ENCODE measurements around the gene A1BG. TPM values are rescaled to one million over a fixed set of nuclear protein-coding genes. Genes with fewer than 3 reads are reported as not detected.

Gene A1BG
- total and polyA plus RNA-seq, 7 donors, result 1.6 to 12.0 (median 5.2) TPM

DNA sequence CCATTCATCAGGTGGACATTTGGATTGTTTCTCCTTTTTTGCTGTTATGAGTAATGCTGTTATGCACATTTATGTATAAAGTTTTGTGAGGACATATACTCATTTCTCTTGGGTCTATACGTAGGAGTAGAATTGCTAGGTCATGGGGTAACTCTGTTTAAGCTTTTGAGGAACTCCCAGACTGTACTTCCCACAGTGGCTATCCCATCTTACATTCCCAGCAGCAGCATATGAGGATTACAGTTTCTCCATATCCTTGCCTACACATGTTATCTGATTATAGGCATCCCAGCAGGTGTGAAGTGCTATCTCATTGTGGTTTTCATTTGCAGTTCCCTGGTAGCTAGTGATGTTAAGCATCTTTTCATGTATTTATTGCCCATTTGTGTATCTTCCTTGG lies 20.6 kb downstream of the A1BG start:
- Histone ChIP-seq H3K4me1 (peaks cover 14% of the 10 kb centered on the region), H3K36me3 (ENCODE audit: insufficient read depth in 1 of 2, low read depth in 1 of 2) (peaks cover 9 to 27% of the 10 kb centered on the region in 2 donors), H3K27me3 (ENCODE audit: insufficient read depth in 3 of 3, low read length in 2 of 3) (no peaks in the 10 kb centered on the region), H3K4me3 (no peak overlapping the region), H3K27ac (no peak overlapping the region), H3K9me3 (no peaks in the 10 kb centered on the region)
- 85 to 93% (median 86%) methylated on average over 1 of the region's 1 CpG for WGBS, 3 donors
- DNase-seq (no peak), ATAC-seq (no peak)
- no peak for TF ChIP-seq CTCF (IDR thresholded peaks at IDR 0.05)
- intact Hi-C loops (cut with DNase I), result no loop called here

DNA sequence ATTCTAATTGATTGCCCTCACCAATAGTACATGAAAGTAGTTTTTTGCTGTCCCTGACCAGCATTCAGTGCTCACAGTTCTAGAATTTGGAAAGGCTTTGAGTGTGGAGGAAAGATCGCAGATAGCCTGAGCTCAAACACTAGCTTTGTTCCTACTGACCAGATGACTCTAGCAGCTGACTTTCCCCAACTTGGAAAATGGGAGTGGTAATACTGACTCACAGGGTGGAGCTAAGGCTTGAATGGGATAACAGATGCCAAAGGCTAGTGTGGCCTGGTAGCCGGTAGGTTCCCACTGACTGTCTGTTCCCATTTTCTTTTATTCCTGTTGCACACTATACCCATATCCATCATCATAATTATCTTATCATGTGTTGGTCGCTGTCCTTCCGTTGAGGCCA lies 22.8 kb downstream of the A1BG start:
- no peak for DNase-seq
- Histone ChIP-seq H3K4me3 (no peak overlapping the region), H3K36me3 (ENCODE audit: insufficient read depth in 1 of 2, low read depth in 1 of 2) (peaks cover 4 to 10% of the 10 kb centered on the region in 2 donors), H3K27ac (no peak overlapping the region), H3K4me1 (peaks cover 20% of the 10 kb centered on the region), H3K27me3 (ENCODE audit: insufficient read depth in 3 of 3, low read length in 2 of 3) (no peaks in the 10 kb centered on the region), H3K9me3 (no peaks in the 10 kb centered on the region)
- no peak for ATAC-seq
- no peak for TF ChIP-seq CTCF (IDR thresholded peaks at IDR 0.05)
- 50 to 58% (median 58%) methylated on average over 4 of the region's 4 CpGs for WGBS, 3 donors
- intact Hi-C loops (cut with DNase I), result no loop called here

DNA sequence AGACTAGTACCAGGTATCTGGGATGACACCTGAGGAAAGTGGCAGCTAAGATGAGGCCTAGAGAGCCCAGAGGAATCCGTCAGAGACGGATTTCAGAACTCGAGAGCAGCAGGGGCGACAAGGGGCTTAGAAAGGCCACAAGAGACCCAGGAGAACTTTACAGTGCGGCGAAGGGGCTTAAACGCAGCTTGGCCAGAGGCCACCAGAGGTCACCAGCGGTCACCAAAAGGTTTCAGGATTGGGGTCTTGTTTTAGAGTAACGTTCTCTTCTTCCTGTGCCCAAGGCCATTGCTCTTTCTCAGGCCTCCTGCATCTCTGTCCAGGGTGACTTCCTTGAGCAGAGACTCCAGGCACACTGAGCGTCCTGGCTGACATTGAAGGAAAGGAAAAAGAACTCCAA lies 24.3 kb downstream of the A1BG start:
- H3K4me1 ChIP-seq, result peaks cover 24% of the 10 kb centered on the region
- no peak for DNase-seq
- no peaks in the 10 kb centered on the region for H3K9me3 ChIP-seq
- peaks cover 0 to 4% of the 10 kb centered on the region in 2 donors for H3K36me3 ChIP-seq (ENCODE audit: insufficient read depth in 1 of 2, low read depth in 1 of 2)
- H3K27ac ChIP-seq, result no peak overlapping the region
- TF ChIP-seq CTCF (IDR thresholded peaks at IDR 0.05), result no peak
- intact Hi-C loops (cut with DNase I), result loop anchor here (5.0 kb wide), 2 partner anchors 33 to 123 kb away; partner anchors contain the start of genes ZNF324B (in 1 of the 2) and ZNF497 (in 1 of the 2)
- no peak for ATAC-seq
- no peaks in the 10 kb centered on the region for H3K27me3 ChIP-seq (ENCODE audit: insufficient read depth in 3 of 3, low read length in 2 of 3)
- no peak overlapping the region for H3K4me3 ChIP-seq
- WGBS, 3 donors, result 53 to 60% (median 57%) methylated on average over 10 of the region's 10 CpGs

GRCh38 chr19:58326914-58327726 lies 26.2 kb downstream of the A1BG start, which contains the start of gene ZSCAN22:
ZSCAN22 (plus strand) TSS chr19:58326994; CDS start chr19:58334803, 7,809 bp downstream.
- peaks cover 0 to 10% of the 10 kb centered on the region in 2 donors for H3K36me3 ChIP-seq (ENCODE audit: insufficient read depth in 1 of 2, low read depth in 1 of 2)
- peak within 1 kb of the TSS; percentile 95 for H3K4me3 ChIP-seq
- peak within 1 kb of the TSS; percentile 99 for H3K27ac ChIP-seq
- no peak for TF ChIP-seq CTCF (IDR thresholded peaks at IDR 0.05)
- no peaks in the 10 kb centered on the region for H3K9me3 ChIP-seq
- peak; percentile 98 to 99 for DNase-seq
- intact Hi-C loops (cut with DNase I), result loop anchor here (5.0 kb wide), 2 partner anchors 35 to 125 kb away; partner anchors contain the start of genes ZNF324B (in 1 of the 2) and ZNF497 (in 1 of the 2)
- 0 to 1% (median 0%) methylated on average over 62 of the region's 62 CpGs for WGBS, 3 donors
- peak; percentile 97 to 98 (median 97) for ATAC-seq
- peaks cover 24% of the 10 kb centered on the region for H3K4me1 ChIP-seq
- no peaks in the 10 kb centered on the region for H3K27me3 ChIP-seq (ENCODE audit: insufficient read depth in 3 of 3, low read length in 2 of 3)

Measured in psoas muscle (tissue), 8 donors.